Prostate gland (tissue), 2 donors: ENCODE results near the gene TNFRSF4.

ENCODE experiments used
- POLR2A ChIP-seq: fragments of 450-650 bp; IDR thresholded peaks from one replicate; pipeline ENCODE4 v1.6.1; 2016; ENCODE audit warnings: antibody characterized with exemption, mild to moderate bottlenecking
- TF ChIP-seq, protein P1 (sequence below), 4 experiments: fragments of 200-600 bp in 2 of 4; fragments of 450-650 bp in 2 of 4; sonication (generic) in 2 of 4; IDR thresholded peaks; 1 replicate in 3 of 4; 2 replicates in 1 of 4; pipeline ENCODE4 v1.5.1; 2016 to 2019; ENCODE audit warnings: antibody characterized with exemption in 4 of 4, mild to moderate bottlenecking in 2 of 4, moderate library complexity in 2 of 4

DNA sequence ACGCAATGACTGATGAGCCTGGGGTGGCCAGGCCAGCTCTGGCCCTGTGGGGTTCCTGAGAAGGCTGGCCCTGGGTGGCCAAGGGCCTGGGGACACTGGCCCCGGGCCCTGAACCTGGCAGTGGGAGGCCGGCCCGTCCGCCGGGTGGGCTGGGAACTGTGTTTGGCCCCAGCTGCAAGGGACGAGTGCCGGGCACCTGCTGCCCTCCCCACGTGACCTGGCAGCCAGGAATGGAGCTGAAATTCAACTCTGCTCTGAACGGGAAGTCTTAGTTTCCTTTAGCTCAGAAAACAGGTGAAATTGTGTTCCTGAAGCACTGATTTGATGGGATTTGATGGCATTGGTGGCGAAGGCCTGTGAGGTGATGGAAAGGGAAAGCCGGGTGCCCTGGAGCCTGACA, 48.5 kb downstream of the TNFRSF4 start:
- TF ChIP-seq POLR2A: no peak
- TF ChIP-seq, protein P1, sequence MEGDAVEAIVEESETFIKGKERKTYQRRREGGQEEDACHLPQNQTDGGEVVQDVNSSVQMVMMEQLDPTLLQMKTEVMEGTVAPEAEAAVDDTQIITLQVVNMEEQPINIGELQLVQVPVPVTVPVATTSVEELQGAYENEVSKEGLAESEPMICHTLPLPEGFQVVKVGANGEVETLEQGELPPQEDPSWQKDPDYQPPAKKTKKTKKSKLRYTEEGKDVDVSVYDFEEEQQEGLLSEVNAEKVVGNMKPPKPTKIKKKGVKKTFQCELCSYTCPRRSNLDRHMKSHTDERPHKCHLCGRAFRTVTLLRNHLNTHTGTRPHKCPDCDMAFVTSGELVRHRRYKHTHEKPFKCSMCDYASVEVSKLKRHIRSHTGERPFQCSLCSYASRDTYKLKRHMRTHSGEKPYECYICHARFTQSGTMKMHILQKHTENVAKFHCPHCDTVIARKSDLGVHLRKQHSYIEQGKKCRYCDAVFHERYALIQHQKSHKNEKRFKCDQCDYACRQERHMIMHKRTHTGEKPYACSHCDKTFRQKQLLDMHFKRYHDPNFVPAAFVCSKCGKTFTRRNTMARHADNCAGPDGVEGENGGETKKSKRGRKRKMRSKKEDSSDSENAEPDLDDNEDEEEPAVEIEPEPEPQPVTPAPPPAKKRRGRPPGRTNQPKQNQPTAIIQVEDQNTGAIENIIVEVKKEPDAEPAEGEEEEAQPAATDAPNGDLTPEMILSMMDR (IDR thresholded peaks at IDR 0.05): no peak
